SK-N-SH (cell line): ENCODE measurements around the gene LIMK1.

ENCODE experiments used
- EP300 ChIP-seq, 2 experiments: IDR thresholded peaks; 2 replicates each; pipeline versions ENCODE4 v1.4.0 to v1.6.1; 2012; ENCODE audit warnings: borderline replicate concordance in 1 of 2, low read depth in 1 of 2, low read length in 1 of 2
- FOXM1 ChIP-seq: IDR thresholded peaks from 2 replicates; pipeline ENCODE4 v1.4.0; 2012; ENCODE audit warnings: low read depth, mild to moderate bottlenecking
- GATA2 ChIP-seq: sonication (generic); formaldehyde crosslinking; IDR thresholded peaks from 2 replicates; pipeline ENCODE4 v1.5.0; 2020; ENCODE audit warnings: mild to moderate bottlenecking, missing genetic modification reagents
- MEF2A ChIP-seq: IDR thresholded peaks from 2 replicates; pipeline ENCODE4 v1.4.0; 2012; ENCODE audit warnings: low read depth, borderline replicate concordance
- NRF1 ChIP-seq: IDR thresholded peaks from 2 replicates; pipeline ENCODE4 v1.6.1; 2012; ENCODE audit warnings: low read depth, mild to moderate bottlenecking, low read length
- SIN3A ChIP-seq: IDR thresholded peaks from 2 replicates; pipeline ENCODE4 v1.6.1; 2012; ENCODE audit warnings: low read depth, mild to moderate bottlenecking, low read length, moderate library complexity, borderline replicate concordance
- YY1 ChIP-seq: IDR thresholded peaks from 2 replicates; pipeline ENCODE4 v1.4.0; 2012; ENCODE audit warnings: low read depth, mild to moderate bottlenecking
- TF ChIP-seq, protein P1 (sequence below): fragments of 200-600 bp; sonication (generic); IDR thresholded peaks from 2 replicates; pipeline ENCODE4 v1.6.1; 2017; ENCODE audit warnings: antibody characterized with exemption, mild to moderate bottlenecking, moderate library complexity
- TF ChIP-seq, protein P2 (sequence below): fragments of 150-350 bp; IDR thresholded peaks from 2 replicates; pipeline ENCODE4 v1.6.1; 2016; ENCODE audit warnings: mild to moderate bottlenecking, low read depth, low read length
- TF ChIP-seq, protein P3 (sequence below): IDR thresholded peaks from 2 replicates; pipeline ENCODE4 v1.4.0; 2012; ENCODE audit warnings: low read depth
- TF ChIP-seq, protein P4 (sequence below): IDR thresholded peaks from 2 replicates; pipeline ENCODE4 v1.6.1; 2012; ENCODE audit warnings: mild to moderate bottlenecking, low read depth, low read length, moderate library complexity
- TF ChIP-seq, protein P5 (sequence below): fragments of 150-350 bp; IDR thresholded peaks from 2 replicates; pipeline ENCODE4 v1.6.1; 2017; ENCODE audit warnings: antibody characterized with exemption, low read length, low read depth, borderline replicate concordance

DNA sequence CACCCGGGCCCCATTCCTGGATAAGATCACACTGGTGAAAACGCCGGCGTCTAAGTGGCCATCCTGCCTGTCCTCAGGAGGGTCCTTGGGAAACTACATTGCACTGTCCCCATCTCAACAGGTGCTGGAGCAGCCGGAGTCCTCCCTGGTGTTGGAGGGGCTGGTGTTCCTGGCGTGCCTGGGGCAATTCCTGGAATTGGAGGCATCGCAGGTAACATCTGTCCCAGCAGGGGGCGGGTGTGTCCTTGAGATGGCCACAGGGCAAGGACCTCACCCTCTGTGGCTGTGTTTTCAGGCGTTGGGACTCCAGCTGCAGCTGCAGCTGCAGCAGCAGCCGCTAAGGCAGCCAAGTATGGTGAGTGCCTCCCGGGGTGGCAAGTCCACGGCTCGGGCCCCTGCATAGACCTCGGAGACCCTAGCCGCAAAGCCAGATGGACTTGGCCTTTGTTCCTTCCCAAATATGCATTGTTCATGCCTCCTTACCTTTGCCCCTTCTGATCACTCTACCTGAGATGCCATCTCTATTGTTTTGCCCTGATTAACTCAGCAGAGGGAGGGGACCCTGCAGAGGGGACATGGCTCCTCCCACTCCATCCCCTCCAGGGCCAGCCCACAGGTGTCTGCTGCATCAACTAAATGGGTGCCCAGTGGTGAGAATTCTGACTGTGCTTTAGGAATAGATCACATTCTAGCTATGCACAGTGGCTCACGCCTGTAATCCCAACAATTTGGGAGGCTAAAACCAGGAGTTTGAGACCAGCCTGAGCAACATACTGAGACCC, 31.8 kb upstream of the LIMK1 start:
- no peak for TF ChIP-seq GATA2 (CRISPR knock-in tag)
- TF ChIP-seq SIN3A, result no peak
- no peak for TF ChIP-seq MEF2A
- TF ChIP-seq, protein P1, sequence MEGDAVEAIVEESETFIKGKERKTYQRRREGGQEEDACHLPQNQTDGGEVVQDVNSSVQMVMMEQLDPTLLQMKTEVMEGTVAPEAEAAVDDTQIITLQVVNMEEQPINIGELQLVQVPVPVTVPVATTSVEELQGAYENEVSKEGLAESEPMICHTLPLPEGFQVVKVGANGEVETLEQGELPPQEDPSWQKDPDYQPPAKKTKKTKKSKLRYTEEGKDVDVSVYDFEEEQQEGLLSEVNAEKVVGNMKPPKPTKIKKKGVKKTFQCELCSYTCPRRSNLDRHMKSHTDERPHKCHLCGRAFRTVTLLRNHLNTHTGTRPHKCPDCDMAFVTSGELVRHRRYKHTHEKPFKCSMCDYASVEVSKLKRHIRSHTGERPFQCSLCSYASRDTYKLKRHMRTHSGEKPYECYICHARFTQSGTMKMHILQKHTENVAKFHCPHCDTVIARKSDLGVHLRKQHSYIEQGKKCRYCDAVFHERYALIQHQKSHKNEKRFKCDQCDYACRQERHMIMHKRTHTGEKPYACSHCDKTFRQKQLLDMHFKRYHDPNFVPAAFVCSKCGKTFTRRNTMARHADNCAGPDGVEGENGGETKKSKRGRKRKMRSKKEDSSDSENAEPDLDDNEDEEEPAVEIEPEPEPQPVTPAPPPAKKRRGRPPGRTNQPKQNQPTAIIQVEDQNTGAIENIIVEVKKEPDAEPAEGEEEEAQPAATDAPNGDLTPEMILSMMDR, result peak; percentile 57
- no peak for TF ChIP-seq NRF1
- TF ChIP-seq, protein P2, sequence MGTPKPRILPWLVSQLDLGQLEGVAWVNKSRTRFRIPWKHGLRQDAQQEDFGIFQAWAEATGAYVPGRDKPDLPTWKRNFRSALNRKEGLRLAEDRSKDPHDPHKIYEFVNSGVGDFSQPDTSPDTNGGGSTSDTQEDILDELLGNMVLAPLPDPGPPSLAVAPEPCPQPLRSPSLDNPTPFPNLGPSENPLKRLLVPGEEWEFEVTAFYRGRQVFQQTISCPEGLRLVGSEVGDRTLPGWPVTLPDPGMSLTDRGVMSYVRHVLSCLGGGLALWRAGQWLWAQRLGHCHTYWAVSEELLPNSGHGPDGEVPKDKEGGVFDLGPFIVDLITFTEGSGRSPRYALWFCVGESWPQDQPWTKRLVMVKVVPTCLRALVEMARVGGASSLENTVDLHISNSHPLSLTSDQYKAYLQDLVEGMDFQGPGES, result no peak
- TF ChIP-seq, protein P3, sequence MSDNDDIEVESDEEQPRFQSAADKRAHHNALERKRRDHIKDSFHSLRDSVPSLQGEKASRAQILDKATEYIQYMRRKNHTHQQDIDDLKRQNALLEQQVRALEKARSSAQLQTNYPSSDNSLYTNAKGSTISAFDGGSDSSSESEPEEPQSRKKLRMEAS, result no peak
- TF ChIP-seq EP300 (IDR thresholded peaks at IDR 0.05; ENCODE audit: borderline replicate concordance in 1 of 2, low read depth in 1 of 2, low read length in 1 of 2), result no peak
- TF ChIP-seq YY1, result no peak
- TF ChIP-seq, protein P4, sequence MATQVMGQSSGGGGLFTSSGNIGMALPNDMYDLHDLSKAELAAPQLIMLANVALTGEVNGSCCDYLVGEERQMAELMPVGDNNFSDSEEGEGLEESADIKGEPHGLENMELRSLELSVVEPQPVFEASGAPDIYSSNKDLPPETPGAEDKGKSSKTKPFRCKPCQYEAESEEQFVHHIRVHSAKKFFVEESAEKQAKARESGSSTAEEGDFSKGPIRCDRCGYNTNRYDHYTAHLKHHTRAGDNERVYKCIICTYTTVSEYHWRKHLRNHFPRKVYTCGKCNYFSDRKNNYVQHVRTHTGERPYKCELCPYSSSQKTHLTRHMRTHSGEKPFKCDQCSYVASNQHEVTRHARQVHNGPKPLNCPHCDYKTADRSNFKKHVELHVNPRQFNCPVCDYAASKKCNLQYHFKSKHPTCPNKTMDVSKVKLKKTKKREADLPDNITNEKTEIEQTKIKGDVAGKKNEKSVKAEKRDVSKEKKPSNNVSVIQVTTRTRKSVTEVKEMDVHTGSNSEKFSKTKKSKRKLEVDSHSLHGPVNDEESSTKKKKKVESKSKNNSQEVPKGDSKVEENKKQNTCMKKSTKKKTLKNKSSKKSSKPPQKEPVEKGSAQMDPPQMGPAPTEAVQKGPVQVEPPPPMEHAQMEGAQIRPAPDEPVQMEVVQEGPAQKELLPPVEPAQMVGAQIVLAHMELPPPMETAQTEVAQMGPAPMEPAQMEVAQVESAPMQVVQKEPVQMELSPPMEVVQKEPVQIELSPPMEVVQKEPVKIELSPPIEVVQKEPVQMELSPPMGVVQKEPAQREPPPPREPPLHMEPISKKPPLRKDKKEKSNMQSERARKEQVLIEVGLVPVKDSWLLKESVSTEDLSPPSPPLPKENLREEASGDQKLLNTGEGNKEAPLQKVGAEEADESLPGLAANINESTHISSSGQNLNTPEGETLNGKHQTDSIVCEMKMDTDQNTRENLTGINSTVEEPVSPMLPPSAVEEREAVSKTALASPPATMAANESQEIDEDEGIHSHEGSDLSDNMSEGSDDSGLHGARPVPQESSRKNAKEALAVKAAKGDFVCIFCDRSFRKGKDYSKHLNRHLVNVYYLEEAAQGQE, result no peak
- TF ChIP-seq, protein P5, sequence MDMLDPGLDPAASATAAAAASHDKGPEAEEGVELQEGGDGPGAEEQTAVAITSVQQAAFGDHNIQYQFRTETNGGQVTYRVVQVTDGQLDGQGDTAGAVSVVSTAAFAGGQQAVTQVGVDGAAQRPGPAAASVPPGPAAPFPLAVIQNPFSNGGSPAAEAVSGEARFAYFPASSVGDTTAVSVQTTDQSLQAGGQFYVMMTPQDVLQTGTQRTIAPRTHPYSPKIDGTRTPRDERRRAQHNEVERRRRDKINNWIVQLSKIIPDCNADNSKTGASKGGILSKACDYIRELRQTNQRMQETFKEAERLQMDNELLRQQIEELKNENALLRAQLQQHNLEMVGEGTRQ, result no peak
- TF ChIP-seq FOXM1, result no peak
